22Rv1 (cell line): ENCODE measurements around the gene SLC6A5.

Source experiments
- H3K27ac ChIP-seq: fragments of 450-650 bp; 2 replicates; pipeline ENCODE4 v1.5.1; 2017
- CTCF ChIP-seq: fragments of 450-650 bp; IDR thresholded peaks from 2 replicates; pipeline ENCODE4 v1.5.1; 2017; ENCODE audit warnings: mild to moderate bottlenecking
- ZFX ChIP-seq: fragments of 450-650 bp; IDR thresholded peaks from 2 replicates; pipeline ENCODE4 v1.6.1; 2017; ENCODE audit warnings: antibody characterized with exemption, borderline replicate concordance

SLC6A5 gene

GRCh38 chr11:20634781-20635180 is 35.4 kb downstream of the SLC6A5 start:
- TF ChIP-seq ZFX (no peak), CTCF (no peak)
- no peak overlapping the region for H3K27ac ChIP-seq

- H3K27ac ChIP-seq, result no peak overlapping the region
- TF ChIP-seq ZFX (no peak), CTCF (no peak)
Measured at GRCh38 chr11:20638074-20638473, 38.7 kb downstream of the SLC6A5 start.

GRCh38 chr11:20639688-20640087 is 40.3 kb downstream of the SLC6A5 start:
- TF ChIP-seq ZFX (no peak), CTCF (no peak)
- H3K27ac ChIP-seq, result no peak overlapping the region

GRCh38 chr11:20640401-20640800 is 41.0 kb downstream of the SLC6A5 start:
- H3K27ac ChIP-seq, result no peak overlapping the region
- no peak for TF ChIP-seq ZFX
- TF ChIP-seq CTCF, result no peak

- no peak for TF ChIP-seq ZFX
- H3K27ac ChIP-seq, result no peak overlapping the region
Measured at GRCh38 chr11:20644360-20644759, 45.0 kb downstream of the SLC6A5 start.

- H3K27ac ChIP-seq, result no peak overlapping the region
- TF ChIP-seq CTCF (peak; percentile 86), ZFX (no peak)
Measured at GRCh38 chr11:20647976-20648565, 48.7 kb downstream of the SLC6A5 start.

- no peak overlapping the region for H3K27ac ChIP-seq
- TF ChIP-seq ZFX, result no peak
- no peak for TF ChIP-seq CTCF
Measured at GRCh38 chr11:20652150-20652806, 52.9 kb downstream of the SLC6A5 start.
